Stimulated activated CD8-positive, alpha-beta memory T cell treated with anti-CD3 and anti-CD28 coated beads, Interleukin-2, amount 100 ng/mL, for 48 hours (primary cell): ENCODE data around the gene CDK16.
"Not testable (repeated sequence)": the region's sequence is repeated elsewhere in the genome, so short reads cannot be mapped to it uniquely, and the experiment has no call there.

ENCODE experiments used
- DNase-seq, 2 donors: peaks; one replicate each; pipeline ENCODE4 v3.0.0-alpha.2; 2020; ENCODE audit warnings: low read depth in 2 of 2

Gene CDK16

GRCh38 chrX:47248576-47248975 lies 30.1 kb downstream of the CDK16 start:
- no peak for DNase-seq

GRCh38 chrX:47250017-47250347 lies 31.5 kb downstream of the CDK16 start:
- DNase-seq: no peak

GRCh38 chrX:47257620-47258019 lies 39.1 kb downstream of the CDK16 start:
- not testable (repeated sequence) for DNase-seq

DNA sequence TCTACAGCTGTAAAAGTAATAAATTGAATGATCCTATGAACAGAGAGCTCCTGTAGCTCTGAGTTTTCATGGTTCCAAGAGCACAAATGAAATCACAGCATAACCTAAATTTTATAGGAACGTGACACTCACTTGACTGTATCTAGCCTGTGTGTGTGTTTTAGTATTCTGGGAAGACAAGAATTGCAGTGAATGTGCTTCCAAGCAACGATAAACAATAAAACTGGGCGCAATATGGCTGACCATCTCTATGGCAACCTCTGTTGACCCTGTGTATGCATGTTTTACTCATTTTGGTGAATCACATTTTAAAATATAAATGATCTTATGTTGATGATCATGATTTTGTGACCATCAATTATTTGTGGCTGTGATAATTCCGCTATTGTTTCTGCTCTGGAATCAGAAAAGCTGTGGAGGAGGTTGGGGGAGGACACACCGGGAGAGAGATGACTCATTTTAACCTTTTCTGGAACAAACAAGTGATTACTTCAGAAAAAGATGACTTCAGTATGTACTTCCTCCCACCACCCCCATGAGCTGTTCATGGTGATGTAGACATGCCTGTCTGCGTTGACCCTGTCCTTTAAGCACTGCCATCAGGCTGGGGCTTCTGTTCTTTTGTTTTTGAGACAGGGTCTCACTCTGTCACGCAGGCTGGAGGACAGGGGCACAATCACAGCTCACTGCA lies 46.1 kb downstream of the CDK16 start:
- no peak for DNase-seq

- DNase-seq: no peak
Measured at GRCh38 chrX:47266643-47267042, 48.2 kb downstream of the CDK16 start.

DNA sequence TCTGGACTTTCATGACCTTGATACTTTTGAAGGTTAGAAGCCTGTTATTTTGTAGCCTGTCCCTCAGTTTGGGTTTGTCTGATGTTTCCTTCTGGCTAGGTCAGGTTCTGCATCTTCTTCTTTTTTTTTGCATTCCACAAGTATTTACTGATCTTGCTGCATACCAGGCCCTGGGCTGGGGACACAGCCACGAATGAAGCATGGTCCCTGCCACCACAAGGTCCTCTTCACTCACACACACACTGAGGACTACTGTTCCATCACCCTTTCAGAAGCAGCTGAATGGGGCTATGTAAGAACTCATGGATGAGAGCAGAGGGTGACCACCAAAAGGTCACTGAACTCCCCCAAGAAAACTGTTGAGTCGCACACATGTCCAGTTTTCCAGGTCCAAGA lies 53.5 kb downstream of the CDK16 start:
- no peak for DNase-seq

DNA sequence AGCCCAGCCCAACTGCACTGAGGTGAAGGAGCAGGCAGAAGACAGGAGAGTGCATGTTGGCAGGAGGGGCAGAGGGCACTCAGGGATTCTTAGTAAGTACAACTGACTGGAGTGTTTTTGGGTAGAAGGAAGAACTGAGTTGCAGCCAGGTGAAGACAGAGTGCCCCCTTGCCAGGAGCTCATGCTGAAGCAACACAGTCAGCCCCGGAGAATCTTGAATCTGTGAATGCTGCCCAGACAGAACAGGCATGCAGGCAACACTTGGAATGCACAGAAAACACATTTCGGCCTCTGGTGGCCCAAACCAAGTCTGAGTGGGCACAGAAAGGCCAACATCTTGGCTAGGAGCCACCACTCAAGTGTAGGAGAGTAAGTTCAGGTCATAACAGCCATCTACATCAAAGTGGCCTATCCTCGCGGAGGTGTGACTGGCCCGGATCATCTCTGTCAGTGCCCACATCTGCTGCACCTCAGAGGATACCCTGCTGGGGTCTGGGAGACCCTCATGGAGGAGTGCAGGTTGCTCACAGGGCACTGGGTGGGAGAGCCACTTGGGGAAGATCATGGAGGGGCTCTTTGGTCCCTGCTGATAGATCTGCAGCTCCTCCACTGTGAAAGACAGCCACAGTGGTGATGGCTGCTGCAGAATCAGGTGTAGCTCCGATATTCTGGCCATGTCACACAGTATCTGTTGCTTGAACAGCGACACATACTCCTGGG lies 54.7 kb downstream of the CDK16 start:
- DNase-seq: no peak

DNA sequence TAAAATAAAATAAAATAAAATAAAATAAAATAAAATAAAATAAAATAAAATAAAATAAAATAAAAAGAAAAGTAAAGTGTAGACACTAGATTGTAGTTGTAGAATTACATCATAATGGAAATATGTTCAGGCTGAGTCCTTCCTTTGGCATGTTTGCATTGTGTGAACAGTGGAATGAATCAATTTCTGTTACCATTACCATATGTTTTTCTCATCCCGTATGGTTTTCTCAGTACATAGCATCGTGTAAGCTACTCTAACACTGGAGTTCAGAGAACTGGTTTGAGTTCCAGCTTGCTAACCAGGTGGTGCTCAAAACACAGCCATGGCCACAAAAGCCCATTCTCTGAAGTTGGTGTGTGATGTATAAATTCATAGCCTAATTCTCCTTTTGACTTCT lies 60.2 kb downstream of the CDK16 start:
- DNase-seq: no peak
